HG03558 (cell line): ENCODE measurements around the gene RAP1GAP.

Experiments used
- ATAC-seq: cut with Tn5 transposase; IDR thresholded peaks from one replicate; pipeline ENCODE4 v1.9.1; 2021; ENCODE audit warnings: moderate number of reproducible peaks; ENCODE audit not compliant: unreplicated experiment; ENCODE audit errors: extremely low read depth

RAP1GAP gene

DNA sequence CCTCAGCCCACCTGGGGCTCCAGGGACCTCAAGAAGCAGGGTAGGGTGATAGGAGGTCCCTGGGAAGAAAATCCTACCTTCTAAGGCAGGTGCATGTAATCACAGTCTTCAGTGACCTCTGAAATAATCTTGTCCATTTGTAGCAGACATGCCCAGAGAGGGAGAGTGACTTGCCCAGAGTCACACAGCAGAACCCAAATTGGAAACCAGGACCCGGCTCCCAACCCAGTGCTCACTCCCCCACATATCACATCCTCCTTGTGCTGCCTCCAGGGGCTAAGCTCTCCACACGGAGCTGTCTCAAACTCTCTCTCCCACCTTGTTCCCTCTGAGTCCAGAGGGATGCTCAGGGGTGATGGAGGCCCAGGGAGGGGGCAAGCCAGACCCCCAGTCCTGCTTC, 72.5 kb downstream of the RAP1GAP start:
- no peak for ATAC-seq

DNA sequence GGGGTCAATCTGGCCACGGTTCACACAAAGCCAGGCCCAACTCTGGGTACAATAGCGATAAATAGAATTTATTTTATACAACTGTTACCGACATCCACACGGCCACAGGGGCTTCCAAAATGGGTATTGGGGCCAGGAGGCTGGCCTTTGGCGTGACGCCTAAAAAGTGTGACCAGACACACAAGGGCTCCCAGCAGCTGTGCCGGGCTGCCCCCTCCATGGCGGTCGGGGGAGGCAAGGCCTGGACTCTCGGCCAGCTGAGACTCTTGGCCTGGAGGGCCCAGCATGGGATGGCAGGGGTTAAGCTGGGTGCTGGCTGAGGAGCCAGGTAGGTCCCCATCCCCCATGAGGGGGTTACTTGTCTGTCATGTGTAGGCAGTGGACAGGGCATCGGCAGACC, 73.0 kb downstream of the RAP1GAP start:
- ATAC-seq, result no peak

DNA sequence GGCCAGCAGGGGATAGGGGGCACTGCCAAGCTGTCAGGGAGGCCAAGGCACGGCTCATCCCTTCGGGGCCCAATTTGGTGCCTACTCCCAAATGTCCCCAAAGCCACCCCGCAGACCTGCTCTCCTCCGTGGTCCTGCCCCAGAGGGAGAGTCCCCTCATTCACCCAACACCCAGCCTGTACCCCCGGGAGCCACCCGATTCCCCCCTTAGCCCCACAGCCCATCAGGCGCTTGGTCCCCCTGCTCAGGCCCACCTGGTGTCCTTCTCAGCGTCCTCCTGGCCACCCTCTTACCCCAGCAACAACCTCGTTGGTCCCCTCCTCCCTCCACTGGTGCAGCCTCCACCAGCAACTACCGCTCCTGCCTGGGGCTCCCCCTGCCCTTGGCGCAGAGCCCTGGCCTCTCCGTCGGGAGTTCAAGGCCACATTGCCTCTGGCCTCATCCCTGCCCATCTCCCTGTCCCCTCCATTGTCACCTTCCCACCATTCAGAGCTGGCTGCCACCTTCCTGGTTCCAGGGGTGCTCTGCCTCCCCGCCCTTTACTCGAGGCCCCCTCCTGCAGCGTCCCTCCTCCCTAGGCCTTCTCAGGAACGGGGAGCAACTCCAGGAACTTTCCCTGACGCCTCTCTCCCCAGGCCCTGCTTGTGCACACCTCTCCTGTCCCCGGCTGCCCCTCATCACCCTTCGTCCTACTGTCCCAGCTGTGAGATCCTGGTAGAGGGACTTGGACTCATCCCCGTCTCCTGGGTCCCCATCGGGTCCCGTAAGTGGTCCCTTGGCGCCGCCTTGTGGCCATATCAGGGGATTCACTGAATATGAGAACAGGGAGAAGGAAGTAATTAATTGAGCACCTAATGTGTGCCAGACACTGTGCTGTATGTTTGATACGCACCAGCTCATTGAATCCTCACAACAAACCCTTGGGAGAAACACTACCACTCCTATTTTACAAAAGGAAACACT, 73.9 kb downstream of the RAP1GAP start:
- ATAC-seq, result no peak

DNA sequence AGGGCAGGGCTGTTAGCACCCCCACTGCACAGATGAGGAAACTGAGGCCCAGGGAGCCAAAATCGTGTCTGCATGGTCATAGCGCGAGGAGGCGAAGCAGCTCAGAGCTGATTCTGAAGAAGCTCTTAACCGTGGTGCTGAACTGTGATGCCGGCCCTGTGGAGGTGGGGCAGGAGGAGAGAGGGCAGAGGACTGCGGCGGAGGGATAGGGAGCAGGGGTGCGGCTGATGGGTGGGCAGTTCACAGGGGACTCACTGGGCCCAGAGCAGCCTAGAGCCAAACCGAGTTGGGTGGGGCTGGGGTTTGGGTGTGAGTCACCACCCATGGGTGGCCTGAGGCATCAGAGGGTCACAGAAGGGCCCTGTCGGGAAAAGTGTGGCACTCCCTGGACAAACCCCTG, 74.7 kb downstream of the RAP1GAP start:
- no peak for ATAC-seq

DNA sequence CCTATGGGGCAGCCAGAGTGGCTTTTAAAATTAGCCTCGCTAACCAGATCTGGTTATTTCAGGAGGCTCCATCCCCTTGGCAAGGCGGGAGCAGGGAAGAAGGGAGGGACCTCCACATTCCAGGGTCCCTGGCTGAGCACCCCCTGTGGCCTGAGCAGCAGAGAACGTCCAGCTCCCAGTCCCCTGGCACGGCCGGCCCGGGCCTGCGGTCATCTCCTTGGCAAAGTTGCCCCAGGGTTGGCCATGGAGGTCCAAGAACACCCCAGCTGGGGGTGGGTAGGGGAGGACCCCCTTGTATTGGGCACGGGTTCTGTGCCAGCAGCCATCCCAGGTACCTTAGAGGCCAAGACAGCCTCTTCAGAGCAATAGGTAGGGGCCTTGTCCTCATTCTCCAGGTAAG, 75.9 kb downstream of the RAP1GAP start:
- no peak for ATAC-seq

DNA sequence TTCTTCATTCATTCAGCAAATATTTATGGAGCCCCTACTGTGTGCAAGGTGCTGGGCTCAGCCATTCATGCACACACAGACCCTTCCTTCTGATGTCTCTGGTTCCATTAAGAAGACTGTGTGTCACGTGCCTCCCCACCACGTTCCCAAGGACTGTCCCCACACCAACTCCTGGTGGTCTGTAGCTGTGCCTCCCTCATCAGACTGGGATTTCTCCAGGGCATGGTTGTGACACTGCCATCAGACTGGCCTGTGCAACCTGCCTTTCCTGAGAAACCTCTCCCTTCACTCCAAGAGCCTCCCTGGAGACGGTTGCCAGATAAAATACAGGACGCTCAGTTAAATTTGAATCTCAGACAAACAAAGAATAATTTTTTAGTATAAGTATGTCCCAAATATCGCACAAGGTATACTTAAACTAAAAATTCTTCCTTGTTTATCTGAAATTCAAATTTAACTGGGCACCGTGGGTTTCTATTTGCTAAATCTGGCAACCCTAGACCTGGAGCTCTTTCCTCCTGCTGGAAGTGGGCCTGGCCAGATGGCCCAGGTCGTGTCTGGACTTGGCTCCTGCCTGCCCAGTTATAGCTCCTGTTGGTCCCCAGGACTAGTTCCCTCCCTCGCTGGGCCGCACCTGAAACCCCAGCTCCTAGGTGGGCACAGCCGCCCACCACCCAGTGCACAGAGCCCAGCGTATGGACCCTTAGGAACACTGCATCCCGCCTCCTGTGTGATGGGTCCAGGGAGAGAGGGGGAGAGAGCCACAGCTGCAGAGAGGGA, 76.9 kb downstream of the RAP1GAP start:
- no peak for ATAC-seq

DNA sequence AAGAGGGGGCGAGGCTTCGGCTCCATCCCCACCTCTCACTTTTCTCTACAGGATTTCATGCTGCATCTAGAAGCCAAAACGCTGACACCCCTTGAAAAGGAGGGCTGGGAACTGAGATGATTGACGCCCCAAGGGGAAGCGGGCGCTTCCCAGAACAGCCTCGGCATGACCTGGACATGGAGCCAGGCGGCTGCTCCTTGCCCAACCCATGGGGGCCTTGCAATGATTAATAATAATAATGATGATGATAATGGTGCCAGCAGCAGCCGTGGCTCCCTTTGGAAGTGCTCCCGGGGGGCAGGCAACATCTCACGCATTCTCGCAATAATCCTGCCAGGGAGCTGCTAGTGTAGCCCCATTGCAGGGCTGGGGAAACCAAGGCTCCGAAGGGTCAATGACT, 78.2 kb downstream of the RAP1GAP start:
- no peak for ATAC-seq

DNA sequence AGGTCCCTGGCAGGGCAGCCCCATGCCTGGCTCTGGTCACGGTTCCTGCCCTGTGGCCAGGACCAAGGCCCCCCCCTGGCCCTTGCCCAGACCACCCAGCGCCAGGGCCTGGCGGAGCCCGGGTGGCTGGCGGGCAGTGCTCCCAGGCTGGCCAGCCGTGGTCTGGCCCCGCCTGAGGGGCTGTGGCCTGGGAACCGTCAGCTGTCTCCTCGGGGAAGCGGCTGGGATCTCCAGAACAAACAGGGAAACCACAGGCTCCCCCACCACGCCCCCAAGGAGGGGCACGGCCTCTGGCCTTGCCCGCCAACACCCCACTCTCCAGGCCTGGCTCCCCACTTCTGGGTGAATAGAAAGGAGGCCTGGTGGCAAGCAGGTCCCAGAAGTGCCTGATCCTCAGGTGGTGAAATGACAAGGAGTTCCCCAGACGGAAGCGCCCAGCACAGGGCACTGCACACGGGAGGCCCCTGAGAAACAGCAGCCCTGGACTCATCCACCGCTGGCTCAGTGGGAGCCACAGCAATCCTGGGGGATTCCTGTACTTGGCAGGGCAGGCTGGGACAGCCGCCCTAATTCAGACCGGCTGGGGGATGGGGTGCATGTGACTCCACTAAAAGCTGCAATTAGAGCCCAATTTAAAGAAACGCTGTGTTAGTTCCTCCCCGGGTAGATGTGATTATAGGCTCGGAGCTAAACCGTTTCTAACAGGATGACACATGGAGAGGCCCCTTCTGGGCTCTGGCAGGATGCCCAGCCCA, 78.9 kb downstream of the RAP1GAP start:
- no peak for ATAC-seq

DNA sequence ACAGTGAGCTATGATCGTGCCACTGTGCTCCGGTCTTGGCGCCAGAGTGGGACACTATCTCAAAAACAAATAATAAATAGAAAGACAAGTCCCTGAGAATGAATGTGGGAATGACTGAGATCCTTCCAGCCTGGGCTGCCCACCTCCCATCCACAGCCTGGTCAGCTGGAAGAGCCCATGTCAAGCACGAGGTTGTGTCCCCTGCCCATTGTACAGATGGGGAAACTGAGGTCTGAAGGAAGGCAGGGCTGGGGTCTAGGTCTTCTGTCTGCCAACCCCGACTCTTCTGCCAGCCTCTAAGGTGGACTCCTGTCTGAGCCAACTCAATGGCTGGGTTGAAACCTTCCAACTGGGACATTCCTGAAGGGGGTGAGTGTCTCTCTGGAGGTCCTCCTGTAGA, 79.5 kb downstream of the RAP1GAP start:
- ATAC-seq, result no peak

DNA sequence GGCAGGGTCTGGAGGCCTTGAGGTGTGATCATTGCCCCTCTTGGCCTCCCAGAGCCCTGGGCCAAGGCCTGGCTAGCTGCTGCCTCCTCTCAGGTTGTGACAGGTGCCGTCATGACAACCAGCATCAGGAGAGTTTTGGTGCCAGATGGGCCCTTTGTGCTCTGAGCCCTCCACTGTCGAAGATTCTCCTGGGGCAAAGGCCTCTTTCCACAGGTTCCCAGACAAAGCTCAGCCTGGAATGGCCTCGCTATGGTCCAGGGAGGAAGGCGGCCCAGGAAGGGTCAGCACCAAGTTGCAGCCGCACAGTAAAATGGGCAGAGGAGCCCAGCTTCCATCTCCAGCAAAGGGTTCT, 81.6 kb downstream of the RAP1GAP start:
- ATAC-seq, result no peak

DNA sequence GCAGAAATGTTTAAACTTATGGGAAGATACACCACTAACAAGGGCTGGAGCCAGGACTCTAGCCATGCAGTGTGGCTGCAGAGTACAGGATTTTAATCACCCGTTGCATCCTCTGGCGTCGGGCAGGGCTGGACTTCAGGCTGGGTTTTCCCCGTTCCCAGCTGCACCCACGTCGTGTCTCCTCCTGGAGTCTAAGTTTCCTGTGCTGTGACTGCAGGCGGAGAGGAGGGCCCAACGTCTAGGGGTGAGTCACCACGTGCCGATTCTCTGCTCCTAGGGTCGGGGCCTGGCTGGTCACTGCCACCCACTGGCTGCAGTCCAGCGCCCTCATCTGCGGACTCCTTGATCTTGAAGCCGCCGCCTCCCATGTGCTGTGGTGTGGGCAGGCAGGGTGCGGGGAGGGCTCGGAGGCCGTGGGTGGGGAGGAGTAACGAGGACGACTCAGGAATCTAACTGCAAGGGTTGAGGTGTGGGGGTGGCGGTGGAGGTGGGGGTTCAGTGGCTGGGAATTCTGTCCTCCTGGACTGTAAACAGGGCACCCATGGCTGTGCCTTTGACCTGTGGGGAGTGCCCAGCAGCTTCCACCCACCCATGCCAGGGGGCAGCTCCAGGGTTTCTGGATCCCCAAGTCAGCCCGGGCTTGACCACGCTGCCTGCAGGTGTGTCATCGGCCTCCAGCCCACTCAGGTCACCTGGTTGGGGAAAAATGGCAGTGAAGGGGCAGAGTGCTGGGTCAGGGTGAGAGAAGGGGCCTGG, 82.1 kb downstream of the RAP1GAP start:
- no peak for ATAC-seq

DNA sequence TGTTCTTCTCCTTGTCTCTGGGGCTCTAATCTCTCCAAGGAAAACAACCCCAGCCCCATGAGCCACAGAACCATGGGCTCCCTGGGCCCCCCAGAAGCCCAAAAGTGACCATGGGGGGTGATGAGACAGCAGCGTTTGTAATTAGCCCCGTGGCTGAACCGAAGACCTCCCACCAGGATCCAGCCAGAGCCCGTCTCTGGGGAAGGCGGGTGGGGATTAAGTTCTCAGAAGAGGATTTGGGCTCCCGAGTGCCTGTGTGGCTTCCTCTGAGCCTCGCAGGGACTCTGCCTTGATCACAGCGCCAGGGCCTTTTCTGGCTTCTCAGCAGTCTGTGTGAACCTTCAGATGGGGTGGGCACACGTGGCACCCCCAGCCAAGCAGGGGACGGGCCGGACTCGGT, 82.9 kb downstream of the RAP1GAP start:
- ATAC-seq, result no peak

DNA sequence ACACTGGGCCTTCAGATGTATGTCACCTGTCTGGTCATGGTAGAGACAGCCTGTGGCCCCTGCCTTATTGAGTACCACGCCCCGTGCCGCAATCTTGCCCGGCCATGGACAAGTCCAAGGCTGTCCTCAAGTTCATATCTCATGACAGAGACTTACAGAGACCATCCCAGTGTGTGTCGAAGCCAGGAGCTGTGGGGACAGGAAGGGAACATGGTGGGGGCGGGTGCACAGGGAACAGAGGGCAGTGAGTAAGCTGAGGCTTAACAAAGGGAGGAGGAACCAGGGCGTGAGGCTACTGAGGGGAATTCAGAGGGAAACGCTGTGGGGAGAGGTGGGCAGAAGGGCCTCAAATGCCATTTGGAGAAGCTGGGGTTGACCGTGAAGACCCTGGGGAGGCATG, 84.1 kb downstream of the RAP1GAP start:
- no peak for ATAC-seq

DNA sequence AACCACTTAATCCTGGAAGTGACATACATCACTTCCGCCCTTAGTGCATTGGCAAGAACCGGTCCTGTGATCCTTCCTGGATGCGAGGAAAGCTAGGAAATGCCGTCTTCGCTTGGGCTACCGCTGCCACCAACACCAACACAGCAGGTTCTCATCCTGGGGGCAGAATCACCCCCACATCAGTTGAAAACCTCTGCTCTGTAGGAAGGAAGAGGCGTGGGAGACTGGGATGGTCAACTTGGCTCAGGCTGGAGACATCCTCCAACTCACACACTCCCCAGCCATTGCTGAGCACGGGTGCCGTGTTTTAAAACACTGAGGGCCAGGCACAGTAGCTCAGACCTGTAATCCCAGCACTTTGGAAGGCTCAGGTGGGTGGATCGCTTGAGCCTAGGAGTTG, 85.1 kb downstream of the RAP1GAP start:
- ATAC-seq, result no peak

DNA sequence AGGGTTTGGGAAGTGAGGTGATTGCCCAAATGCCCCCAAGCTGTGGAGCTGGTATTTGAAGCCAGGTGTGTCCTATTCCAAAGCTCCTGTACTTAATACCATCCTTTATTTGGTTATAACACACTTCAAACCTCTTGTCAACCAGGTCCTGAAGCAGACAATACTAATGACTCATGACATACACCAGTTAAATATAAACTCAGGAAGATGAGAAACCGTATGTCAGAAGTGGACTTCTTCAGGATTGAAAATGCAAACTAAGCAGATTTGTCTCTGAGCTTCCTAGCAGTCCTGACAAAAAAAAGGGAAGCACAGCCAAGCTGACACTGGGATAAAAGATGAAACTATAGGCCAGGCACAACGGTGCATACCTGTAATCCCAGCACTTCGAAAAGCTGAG, 89.4 kb downstream of the RAP1GAP start:
- no peak for ATAC-seq

DNA sequence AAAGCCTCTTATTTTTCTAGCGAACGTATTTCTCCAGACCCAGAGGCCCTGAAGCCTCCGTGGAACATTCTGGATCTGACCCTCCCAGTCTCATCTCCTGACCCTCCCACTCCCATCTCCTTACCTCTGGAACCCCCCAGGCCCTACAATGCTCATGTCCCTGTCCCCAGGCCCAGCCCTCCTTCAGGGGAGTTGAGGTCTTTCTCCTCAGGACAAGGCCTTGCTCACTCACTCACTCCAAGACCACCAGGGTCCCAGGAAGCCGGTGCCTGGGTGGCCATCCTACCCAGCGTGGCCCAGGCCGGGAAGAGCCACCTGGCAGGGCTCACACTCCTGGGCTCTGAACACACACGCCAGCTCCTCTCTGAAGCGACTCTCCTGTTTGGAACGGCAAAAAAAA, 91.2 kb downstream of the RAP1GAP start:
- no peak for ATAC-seq

DNA sequence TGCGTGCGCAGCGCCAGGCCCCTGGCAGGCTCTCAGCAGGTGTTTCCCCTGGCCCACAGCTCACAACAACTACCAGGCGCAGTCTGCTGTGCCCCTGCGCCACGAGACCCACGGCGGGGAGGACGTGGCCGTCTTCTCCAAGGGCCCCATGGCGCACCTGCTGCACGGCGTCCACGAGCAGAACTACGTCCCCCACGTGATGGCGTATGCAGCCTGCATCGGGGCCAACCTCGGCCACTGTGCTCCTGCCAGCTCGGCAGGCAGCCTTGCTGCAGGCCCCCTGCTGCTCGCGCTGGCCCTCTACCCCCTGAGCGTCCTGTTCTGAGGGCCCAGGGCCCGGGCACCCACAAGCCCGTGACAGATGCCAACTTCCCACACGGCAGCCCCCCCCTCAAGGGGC, 91.8 kb downstream of the RAP1GAP start:
- ATAC-seq, result no peak

DNA sequence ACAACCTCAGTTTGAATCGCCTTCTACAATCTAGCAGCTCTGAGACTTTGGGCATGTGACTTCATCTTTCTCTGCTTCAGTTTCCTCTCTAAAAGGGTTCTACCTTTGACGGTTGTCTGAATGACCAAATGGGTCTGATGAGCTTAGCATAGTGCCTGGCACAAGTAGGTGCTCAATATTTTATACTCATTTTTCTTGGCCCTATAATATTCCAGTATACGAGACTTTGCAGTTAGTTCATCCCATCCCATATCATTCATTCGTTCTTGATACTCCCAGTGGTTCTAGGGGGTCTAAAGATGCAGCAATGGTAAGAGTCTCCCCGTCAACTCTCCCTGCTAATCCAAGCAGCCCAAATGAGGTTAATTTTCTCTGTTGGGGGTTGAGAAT, 92.4 kb downstream of the RAP1GAP start:
- ATAC-seq, result no peak

DNA sequence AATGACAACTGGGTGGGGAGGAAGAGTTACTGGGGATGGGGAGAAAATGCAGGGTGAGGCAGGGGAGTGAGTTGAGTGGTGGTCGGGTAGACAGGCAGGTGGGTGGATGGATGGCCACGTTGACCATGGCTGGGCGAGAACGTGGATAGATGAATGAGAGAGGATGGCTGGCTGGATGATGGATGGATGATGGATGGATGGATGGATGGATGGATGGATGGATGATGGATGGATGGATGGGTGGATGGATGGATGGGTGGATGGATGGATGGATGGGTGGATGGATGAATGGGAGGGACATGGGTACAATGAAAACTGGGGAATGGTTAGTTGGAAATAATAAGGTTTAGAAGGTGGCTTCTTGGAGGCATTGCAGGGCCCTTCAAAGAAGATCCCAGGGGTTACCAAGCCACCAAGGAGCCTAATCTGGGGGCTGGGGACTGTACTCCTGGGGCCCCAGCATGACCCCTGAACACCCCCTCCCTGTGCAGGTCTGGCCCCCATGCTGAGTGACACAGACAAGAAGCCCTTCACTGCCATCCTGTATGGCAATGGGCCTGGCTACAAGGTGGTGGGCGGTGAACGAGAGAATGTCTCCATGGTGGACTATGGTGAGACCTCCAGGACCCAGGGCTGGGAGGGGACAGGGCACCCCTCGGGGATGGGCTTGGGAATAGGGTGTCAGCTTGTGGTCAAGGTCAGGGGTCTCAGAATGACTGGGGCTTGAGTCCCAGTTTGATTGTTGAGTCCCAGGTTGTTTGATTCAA, 92.9 kb downstream of the RAP1GAP start:
- ATAC-seq, result no peak
